Measurements from ENCODE around the gene MAP3K7CL.

- TF ChIP-seq TARDBP (IDR thresholded peaks at IDR 0.05) (no peak), ARNT (IDR thresholded peaks at IDR 0.05) (no peak), ZNF384 (IDR thresholded peaks at IDR 0.05) (peak; percentile 74), FOXM1 (IDR thresholded peaks at IDR 0.05; ENCODE audit: borderline replicate concordance) (no peak), FOXK2 (IDR thresholded peaks at IDR 0.05) (no peak), FOXA1 (IDR thresholded peaks at IDR 0.05) (no peak), SP1 (IDR thresholded peaks at IDR 0.05) (no peak), BHLHE40 (IDR thresholded peaks at IDR 0.05; ENCODE audit: borderline replicate concordance) (no peak), HDGF (IDR thresholded peaks at IDR 0.05; ENCODE audit: borderline replicate concordance) (no peak), CTBP1 (IDR thresholded peaks at IDR 0.05; ENCODE audit: borderline replicate concordance) (no peak), L3MBTL2 (conservative IDR thresholded peaks at IDR 0.05) (0 out of 2 replicates have a peak, but pooled peaks have one; percentile 6), SUZ12 (IDR thresholded peaks at IDR 0.05) (no peak)
- TF ChIP-seq, protein P1, sequence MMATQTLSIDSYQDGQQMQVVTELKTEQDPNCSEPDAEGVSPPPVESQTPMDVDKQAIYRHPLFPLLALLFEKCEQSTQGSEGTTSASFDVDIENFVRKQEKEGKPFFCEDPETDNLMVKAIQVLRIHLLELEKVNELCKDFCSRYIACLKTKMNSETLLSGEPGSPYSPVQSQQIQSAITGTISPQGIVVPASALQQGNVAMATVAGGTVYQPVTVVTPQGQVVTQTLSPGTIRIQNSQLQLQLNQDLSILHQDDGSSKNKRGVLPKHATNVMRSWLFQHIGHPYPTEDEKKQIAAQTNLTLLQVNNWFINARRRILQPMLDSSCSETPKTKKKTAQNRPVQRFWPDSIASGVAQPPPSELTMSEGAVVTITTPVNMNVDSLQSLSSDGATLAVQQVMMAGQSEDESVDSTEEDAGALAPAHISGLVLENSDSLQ (IDR thresholded peaks at IDR 0.05): peak; percentile 38; the same call in 1 of the 2 replicates
Measured at GRCh38 chr21:29085106-29085752, 45.2 kb upstream of the MAP3K7CL start.

Measured in HEK293T (cell line).